ENCODE results near the gene TAOK3.
"Not testable (repeated sequence)": the region's sequence is repeated elsewhere in the genome, so short reads cannot be mapped to it uniquely, and the experiment has no call there.

TAOK3 gene

DNA sequence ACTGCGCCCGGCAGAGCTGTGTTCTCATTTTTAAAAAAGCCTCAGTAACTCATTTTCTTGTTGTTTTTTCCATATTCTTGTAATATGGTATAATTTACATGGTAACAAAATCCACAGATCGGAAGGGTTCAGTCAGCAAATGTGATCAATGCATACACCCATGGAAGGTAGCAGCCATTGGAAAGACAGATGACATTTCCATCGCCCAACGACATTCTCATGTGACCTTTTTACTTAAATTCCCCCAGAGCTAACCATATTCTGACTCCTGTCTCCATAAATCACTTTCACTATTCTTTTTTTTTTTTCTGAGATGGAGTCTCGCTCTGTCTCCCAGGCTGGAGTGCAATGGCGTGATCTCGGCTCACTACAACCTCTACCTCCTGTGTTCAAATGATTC, 231.9 kb downstream of the TAOK3 start:
- DNase-seq (ENCODE audit: low read depth, low spot score), result no peak

GRCh38 chr12:118137148-118137678, 235.5 kb downstream of the TAOK3 start:
- DNase-seq (ENCODE audit: low read depth, low spot score), result no peak

DNA sequence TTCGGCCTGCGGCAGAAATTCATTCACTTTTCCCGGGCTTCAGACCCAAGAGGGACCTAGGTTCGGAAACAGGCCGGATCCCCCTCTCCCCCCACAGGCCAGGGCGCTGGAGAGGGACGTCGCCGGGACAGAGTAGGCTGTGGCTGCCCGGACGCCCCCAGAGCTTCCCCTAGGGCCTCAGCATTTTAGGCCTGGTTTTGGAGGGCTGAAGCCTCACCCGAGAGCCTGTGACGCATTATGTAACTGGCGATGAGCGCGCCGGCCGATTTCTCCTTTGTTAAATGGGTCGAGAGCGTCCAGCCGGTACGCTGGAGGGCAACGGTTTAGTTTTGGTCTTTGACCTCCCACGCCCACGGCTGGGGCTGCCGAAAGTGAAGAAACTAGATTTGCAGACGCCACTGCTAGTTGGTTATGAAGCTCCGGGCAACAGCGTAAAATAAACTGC, 236.1 kb downstream of the TAOK3 start:
- DNase-seq (ENCODE audit: low read depth, low spot score), result peak; percentile 67

DNA sequence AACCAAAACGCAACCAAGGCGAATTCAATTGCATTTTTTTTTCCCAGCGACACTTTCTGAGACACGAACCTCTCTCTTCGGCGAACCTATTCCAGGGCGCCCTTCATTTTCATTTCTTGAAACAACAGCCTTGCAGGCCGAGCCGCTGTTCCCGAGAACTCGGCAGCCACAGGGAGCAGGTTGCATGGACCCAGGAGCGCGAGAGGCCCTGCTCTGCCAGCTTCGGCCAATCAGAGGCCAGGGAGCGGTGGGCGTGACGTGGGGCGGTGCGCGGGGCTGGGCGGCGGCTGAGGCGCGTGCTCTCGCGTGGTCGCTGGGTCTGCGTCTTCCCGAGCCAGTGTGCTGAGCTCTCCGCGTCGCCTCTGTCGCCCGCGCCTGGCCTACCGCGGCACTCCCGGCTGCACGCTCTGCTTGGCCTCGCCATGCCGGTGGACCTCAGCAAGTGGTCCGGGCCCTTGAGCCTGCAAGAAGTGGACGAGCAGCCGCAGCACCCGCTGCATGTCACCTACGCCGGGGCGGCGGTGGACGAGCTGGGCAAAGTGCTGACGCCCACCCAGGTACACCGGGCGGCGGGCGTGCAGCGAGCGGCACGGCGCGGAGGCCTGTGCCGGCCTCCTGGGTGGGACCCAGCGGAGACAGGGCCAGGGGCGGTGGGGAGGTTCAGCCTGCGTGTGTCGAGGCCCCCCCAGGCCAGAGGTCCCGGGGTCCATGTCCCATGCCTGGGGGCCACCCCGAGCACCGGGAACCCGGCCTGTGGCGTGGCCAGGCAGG, 236.7 kb downstream of the TAOK3 start, which contains the start of gene PEBP1:
Gene PEBP1, plus strand, starts transcription at position 337 of the 771 bp plus-strand sequence. Its CDS starts 86 bp downstream, at position 423.
- DNase-seq (ENCODE audit: low read depth, low spot score), result peak; percentile 92

DNA sequence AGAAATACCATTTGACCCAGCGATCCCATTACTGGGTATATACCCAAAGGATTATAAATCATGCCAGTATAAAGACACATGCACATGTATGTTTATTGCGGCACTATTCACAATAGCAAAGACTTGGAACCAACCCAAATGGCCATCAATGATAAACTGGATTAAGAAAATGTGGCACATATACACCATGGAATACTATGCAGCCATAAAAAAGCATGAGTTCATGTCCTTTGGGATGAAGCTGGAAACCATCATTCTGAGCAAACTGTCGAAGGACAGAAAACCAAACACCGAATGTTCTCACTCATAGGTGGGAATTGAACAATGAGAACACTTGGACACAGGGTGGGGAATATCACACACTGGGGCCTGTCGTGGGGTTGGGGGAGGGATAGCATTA, 243.3 kb downstream of the TAOK3 start:
- DNase-seq (ENCODE audit: low read depth, low spot score), result not testable (repeated sequence)

DNA sequence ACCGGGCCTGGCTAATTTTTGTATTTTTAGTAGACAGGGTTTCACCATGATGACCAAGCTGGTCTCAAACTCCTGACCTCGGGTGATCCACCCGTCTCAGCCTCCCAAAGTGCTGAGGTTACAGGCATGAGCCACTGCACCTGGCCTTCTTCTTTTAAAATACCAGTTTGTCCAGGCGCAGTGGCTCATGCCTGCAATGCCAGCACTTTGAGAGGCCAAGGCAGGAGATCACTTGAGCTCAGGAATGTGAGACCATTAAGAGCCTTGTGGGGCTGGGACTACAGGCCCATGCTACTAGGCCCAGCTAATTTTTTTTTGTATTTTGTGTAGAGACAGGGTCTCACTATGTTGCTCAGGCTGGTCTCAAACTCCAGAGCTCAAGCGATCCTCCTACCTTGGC, 244.8 kb downstream of the TAOK3 start:
- DNase-seq (ENCODE audit: low read depth, low spot score), result no peak

DNA sequence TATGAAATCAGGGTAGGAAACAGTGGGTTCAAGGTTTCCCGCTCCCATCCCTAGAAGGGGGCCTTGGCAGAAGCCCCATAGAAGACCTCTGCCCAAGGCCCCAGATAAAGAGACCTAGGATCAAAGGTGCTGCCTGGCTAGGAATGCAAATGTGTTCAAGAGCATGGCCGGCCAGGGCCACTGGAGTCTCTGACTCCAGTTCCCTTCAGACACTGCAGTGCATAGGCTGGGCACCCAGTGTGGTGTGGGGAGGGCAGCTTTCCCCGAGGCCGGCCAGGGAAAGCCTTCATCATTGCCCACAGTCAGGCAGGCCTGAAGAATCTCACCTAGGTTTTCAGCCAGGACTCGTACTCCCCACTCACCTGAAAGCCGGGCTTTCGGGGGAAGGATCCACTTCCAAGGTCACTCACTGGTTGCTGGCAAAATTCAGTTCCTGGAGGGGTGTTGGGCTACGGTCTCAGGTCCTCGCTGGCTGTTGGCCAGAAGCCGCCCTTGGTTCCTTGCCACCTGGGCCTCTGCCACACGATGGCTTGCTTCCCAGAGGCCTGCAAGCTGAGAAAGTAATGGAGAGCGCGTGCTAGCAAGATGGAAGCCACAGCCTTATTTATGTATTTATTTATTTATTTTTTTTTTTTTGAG, 246.5 kb downstream of the TAOK3 start:
- DNase-seq (ENCODE audit: low read depth, low spot score), result no peak

GRCh38 chr12:118125743-118126118, 247.0 kb downstream of the TAOK3 start:
- no peak for DNase-seq (ENCODE audit: low read depth, low spot score)

GRCh38 chr12:118124333-118124874, 248.3 kb downstream of the TAOK3 start:
- DNase-seq (ENCODE audit: low read depth, low spot score), result no peak

- no peak for DNase-seq (ENCODE audit: low read depth, low spot score)
These were observed 250.4 kb downstream of the TAOK3 start for GRCh38 chr12:118122264-118122663.

GRCh38 chr12:118120579-118121363, 251.9 kb downstream of the TAOK3 start:
- peak; percentile 90 for DNase-seq (ENCODE audit: low read depth, low spot score)

- peak; percentile 81 for DNase-seq (ENCODE audit: low read depth, low spot score)
These were observed 253.2 kb downstream of the TAOK3 start for GRCh38 chr12:118119449-118119879.

DNA sequence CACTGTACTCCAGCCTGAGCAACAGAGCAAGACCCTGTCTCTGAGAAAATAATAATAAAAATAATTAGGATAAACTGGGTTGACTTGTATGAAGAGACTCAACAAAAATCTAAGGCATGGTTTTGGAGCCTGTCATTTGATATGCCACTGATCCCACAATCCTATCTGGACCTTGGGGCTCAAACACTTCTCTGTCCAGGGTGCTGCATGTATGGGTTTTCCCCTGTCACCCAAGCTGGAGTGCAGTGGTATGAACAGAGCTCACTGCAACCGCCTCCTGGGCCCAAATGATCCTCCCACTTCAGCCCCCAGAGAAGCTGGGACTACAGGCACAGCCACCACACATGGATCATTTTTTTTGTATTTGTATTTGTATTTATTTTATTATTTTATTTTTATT, 263.6 kb downstream of the TAOK3 start:
- no peak for DNase-seq (ENCODE audit: low read depth, low spot score)

GRCh38 chr12:118107694-118108093, 265.0 kb downstream of the TAOK3 start:
- DNase-seq (ENCODE audit: low read depth, low spot score), result no peak

GRCh38 chr12:118107011-118107410, 265.7 kb downstream of the TAOK3 start:
- peak; percentile 60 for DNase-seq (ENCODE audit: low read depth, low spot score)

DNA sequence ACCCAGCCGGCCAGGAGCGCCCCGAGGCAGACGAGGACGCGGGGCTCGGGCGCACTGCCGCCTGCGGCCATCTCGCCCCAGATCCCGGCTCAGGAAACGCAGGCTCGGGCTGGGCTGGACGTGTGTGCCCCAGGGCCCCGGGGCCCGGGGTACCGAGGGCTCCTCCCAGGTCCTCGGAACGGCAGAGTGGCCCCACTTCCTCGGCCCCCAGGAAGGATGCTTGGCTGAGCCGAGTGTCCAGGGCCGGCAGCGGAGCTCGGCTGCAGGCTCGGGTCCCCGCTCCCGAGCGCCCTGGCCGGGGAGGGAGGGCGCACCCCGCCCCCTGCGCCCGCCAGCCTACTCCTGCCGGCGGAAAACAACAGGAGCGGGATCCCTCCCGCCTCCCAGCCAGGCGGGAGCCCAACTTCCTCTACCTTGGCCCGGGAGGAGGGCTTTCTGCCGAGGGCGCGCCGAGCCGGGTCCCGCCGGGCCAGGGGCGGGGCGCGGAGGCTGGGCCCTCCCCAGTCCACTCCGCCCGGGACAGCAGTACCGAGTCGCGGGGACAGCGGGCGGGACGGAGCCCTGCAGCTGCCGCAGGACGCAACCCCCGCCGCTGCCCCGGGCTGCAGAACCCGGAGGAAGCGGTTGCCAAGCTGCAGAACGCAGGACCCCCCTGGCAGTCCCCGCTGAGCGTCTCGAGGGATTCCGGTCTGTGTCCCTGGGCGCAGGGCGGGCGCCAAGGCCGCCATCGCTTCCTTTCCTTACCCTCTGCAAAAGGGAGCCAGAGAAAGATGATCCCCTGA, 268.9 kb downstream of the TAOK3 start, which contains the start of gene VSIG10:
Gene VSIG10, minus strand, starts transcription at position 411 of the 782 bp plus-strand sequence. Its CDS starts 340 bp downstream, at position 71.
- peak; percentile 88 for DNase-seq (ENCODE audit: low read depth, low spot score)

- DNase-seq (ENCODE audit: low read depth, low spot score), result no peak
These were observed 269.5 kb downstream of the TAOK3 start for GRCh38 chr12:118103201-118103600.

DNA sequence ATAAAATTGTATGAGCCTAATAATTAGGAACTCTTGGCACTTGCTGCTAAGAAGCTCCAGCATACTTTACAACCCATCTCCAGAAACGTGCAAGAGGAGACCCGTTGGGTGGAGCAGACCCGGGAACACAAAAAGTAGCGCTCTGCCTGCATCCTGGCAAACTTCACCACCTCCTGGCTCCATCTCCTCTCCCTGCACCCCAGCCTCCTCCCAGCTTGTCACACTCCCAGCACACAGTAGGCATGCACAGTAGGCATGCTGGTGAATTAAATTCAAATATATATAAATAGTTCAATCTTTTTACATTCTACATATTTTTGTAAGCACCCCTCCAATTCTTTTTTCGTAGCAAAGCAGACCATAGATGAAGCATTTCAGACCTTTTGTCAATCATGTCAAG, 270.1 kb downstream of the TAOK3 start:
- no peak for DNase-seq (ENCODE audit: low read depth, low spot score)

DNA sequence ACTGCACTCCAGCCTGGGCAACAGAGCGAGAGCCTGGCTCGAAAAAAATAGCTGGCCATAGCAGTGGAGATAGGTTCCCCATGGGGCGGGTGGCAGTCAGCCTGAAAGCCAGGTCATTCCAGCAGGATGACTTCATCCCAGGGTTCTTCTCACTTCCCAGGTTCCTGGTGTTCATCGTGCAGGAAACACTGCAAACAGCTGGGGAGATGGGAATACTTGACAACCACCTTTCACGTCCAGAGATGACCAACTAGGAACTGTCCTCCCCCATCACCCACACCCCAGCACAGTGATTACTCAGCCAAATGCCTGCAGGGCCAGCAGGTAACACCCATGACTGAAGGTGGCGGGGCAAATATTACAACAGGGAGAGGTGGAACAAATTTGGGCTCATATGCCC, 270.6 kb downstream of the TAOK3 start:
- peak; percentile 71 for DNase-seq (ENCODE audit: low read depth, low spot score)

DNA sequence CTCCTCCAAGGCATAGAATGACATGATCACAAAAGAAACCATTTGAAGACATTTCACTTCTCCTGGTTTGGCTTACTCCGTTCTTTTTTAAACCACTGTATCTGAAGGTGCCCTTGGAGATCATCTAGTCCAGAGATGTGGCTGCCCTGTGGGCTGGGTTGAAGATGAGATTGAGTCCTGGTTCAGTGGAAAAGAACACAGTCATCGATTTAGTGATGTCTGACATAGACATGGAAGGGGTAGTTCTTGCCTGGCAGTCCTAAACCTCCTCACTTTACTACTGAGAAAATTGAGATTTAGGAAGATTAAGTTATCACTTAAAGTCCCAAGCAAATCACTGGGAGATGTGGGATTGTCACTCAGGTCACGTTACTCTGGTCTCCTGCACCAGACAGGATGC, 271.7 kb downstream of the TAOK3 start:
- no peak for DNase-seq (ENCODE audit: low read depth, low spot score)
